Measurements from ENCODE around the gene TXNL4B.
"Not testable (repeated sequence)": the region's sequence is repeated elsewhere in the genome, so short reads cannot be mapped to it uniquely, and the experiment has no call there.

The TXNL4B gene

GRCh38 chr16:72072514-72073342, 20.7 kb downstream of the TXNL4B start:
- H3K4me3 ChIP-seq (ENCODE audit: low read length), result no peak overlapping the region
- TF ChIP-seq ZNF274 (IDR thresholded peaks at IDR 0.05; ENCODE audit: low read depth, low read length), result no peak

DNA sequence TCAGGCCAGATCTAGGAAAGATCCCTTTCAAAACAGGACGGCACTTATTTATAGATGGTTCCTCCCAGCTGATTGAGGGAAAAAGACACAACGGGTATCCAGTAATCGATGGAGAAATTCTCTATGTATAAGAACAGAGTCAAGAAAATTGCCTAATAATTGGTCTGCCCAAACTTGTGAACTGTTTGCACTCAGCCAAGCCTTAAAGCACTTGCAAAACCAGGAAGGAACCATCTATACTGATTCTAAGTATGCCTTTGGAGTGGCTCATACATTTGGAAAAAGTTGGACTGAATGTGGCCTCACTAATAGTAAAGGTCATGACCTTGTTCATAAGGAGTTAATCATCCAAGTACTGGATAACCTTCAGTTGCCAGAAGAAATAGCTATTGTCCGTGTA, 24.5 kb downstream of the TXNL4B start:
- H3K4me3 ChIP-seq (ENCODE audit: low read length), result no peak overlapping the region
- no peak for TF ChIP-seq ZNF274 (IDR thresholded peaks at IDR 0.05; ENCODE audit: low read depth, low read length)

GRCh38 chr16:72066747-72067146, 26.7 kb downstream of the TXNL4B start:
- no peak overlapping the region for H3K4me3 ChIP-seq (ENCODE audit: low read length)
- no peak for TF ChIP-seq ZNF274 (IDR thresholded peaks at IDR 0.05; ENCODE audit: low read depth, low read length)

GRCh38 chr16:72064361-72064894, 29.0 kb downstream of the TXNL4B start:
- no peak overlapping the region for H3K4me3 ChIP-seq (ENCODE audit: low read length)
- TF ChIP-seq ZNF274 (IDR thresholded peaks at IDR 0.05; ENCODE audit: low read depth, low read length), result no peak

- H3K4me3 ChIP-seq (ENCODE audit: low read length), result no peak overlapping the region
- no peak for TF ChIP-seq ZNF274 (IDR thresholded peaks at IDR 0.05; ENCODE audit: low read depth, low read length)
Measured at GRCh38 chr16:72061564-72061963, 31.9 kb downstream of the TXNL4B start.

DNA sequence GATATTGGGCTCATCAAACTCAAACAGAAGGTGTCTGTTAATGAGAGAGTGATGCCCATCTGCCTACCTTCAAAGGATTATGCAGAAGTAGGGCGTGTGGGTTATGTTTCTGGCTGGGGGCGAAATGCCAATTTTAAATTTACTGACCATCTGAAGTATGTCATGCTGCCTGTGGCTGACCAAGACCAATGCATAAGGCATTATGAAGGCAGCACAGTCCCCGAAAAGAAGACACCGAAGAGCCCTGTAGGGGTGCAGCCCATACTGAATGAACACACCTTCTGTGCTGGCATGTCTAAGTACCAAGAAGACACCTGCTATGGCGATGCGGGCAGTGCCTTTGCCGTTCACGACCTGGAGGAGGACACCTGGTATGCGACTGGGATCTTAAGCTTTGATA, 33.0 kb downstream of the TXNL4B start:
- H3K4me3 ChIP-seq (ENCODE audit: low read length), result no peak overlapping the region
- no peak for TF ChIP-seq ZNF274 (IDR thresholded peaks at IDR 0.05; ENCODE audit: low read depth, low read length)

DNA sequence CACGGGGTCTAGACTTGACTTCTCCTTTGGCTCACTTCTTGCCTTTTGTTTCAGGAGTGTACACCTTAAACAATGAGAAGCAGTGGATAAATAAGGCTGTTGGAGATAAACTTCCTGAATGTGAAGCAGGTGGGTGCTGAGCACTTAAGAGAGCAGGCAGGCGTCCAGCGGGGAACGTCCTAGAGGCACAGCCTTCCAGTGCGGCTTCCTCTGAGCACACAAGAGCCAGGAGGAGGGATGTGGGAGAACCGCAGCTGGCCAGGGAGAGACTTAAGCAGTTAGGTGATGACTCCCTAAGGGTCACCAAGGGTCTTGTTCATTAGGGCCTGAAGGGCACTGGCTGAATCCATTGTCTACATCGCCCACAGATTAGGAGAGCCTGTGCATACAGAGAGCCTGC, 34.4 kb downstream of the TXNL4B start:
- H3K4me3 ChIP-seq (ENCODE audit: low read length), result not testable (repeated sequence)

DNA sequence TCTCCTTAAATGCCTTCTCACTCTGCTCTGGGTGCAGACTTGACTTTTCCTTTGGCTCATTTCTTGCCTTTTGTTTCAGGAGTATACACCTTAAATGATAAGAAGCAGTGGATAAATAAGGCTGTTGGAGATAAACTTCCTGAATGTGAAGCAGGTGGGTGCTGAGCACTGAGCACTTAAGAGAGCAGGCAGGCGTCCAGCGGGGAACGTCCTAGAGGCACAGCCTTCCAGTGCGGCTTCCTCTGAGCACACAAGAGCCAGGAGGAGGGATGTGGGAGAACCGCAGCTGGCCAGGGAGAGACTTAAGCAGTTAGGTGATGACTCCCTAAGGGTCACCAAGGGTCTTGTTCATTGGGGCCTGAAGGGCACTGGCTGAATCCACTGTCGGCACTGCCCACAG, 36.1 kb downstream of the TXNL4B start:
- not testable (repeated sequence) for H3K4me3 ChIP-seq (ENCODE audit: low read length)

GRCh38 chr16:72055911-72056310, 37.5 kb downstream of the TXNL4B start:
- no peak overlapping the region for H3K4me3 ChIP-seq (ENCODE audit: low read length)

DNA sequence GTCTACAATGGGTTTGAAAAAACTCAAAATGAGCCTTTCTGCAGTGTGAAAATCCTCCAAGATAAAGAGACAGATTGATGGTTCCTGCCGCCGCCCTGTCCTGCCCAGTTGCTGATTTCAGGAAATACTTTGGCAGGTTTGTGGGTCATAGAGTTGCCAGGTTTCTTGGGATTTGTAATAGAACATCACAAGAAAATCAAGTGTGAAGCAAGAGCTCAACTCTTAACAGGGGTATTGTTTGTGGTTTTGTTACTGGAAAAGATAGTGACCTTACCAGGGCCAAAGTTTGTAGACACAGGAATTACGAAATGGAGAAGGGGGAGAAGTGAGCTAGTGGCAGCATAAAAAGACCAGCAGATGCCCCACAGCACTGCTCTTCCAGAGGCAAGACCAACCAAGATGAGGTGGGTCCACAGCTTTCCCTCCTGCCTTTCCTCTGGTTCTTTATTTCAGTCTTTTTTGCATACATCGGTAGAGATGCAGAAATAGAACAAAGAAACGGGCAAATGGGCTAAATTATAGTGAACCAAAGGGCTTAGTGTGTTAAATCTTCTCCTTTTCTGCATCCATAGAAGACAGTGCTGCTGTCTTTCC, 39.1 kb downstream of the TXNL4B start, which contains the start of gene HP:
Gene HP, plus strand, starts transcription at position 252 of the 594 bp plus-strand sequence. Its CDS starts 148 bp downstream, at position 400.
- not testable (repeated sequence) for H3K4me3 ChIP-seq (ENCODE audit: low read length)

More at GRCh38 chr16:72055911-72056310, 37.5 kb downstream of the TXNL4B start:
- TF ChIP-seq ZNF274 (IDR thresholded peaks at IDR 0.05; ENCODE audit: low read depth, low read length), result no peak

DNA sequence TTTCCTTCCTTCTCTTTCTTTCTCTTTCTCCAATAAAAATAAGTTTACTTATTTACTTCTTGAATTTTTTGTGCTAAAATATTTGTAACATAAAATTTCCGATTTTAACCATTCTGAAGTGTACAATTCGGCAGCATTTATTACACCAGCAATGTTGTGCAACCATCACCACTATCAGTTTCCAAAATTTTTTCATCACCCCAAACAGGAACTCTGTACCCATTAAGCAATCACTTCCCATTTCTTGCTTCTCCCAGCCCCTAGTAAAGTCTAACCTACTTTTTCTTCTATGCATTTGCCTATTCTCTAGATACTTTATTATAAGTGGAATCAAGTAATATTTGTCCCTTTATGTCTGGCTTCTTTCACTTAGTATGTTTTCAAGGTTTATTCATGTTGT, 41.6 kb downstream of the TXNL4B start:
- no peak overlapping the region for H3K4me3 ChIP-seq (ENCODE audit: low read length)
- TF ChIP-seq ZNF274 (IDR thresholded peaks at IDR 0.05; ENCODE audit: low read depth, low read length), result no peak

- H3K4me3 ChIP-seq (ENCODE audit: low read length), result no peak overlapping the region
- no peak for TF ChIP-seq ZNF274 (IDR thresholded peaks at IDR 0.05; ENCODE audit: low read depth, low read length)
Measured at GRCh38 chr16:72050769-72051464, 42.5 kb downstream of the TXNL4B start.

DNA sequence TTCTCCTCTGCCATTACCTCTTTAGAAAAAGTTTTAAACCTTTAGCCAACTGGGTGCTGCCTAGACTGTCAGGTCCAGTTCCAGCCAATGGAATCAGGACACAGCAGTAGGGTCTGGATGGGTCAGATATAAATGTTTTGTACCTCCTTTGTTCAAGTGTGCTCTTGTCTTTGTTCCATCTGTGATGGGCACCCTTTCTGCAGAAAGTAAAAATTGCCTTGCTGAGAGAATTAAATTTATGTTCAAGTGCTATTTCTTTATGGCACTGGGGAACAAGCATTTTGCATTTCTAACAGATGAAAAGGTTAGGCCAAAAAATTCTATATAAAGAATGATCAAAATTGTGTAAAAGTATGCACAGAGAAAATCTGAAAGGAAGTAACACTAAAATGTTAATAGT, 44.3 kb downstream of the TXNL4B start:
- H3K4me3 ChIP-seq (ENCODE audit: low read length), result no peak overlapping the region
- TF ChIP-seq ZNF274 (IDR thresholded peaks at IDR 0.05; ENCODE audit: low read depth, low read length), result no peak

DNA sequence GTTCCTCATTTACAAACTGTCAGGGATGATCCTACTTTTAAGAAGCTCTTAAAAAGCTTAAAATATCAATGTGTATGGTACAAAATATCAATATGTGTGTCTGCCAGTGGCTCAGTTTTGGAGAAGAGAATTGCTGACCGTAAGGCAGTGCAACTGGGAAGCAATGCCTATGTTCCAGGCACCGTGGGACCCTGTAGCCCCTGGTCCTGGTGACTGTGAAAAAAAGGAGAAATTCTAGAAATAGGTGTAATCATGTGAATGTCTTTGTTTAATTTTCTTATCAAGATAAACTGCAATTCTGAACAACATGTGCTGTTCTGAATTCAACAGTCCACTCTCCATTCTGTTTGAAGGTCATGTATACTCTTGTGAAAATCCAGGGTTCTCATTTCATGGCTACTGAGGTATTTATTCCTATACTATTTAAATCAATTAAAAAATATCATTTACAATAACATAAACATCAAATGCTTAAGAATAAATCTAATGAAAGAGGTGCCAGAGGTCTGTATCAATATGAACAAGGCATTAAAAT, 48.5 kb downstream of the TXNL4B start:
- no peak overlapping the region for H3K4me3 ChIP-seq (ENCODE audit: low read length)
- TF ChIP-seq ZNF274 (IDR thresholded peaks at IDR 0.05; ENCODE audit: low read depth, low read length), result no peak

All from GM08714 (cell line).